22Rv1 (cell line): ENCODE measurements around the gene TMOD4.

Experiments
- CTCF ChIP-seq: fragments of 450-650 bp; IDR thresholded peaks from 2 replicates; pipeline ENCODE4 v1.5.1; 2017; ENCODE audit warnings: mild to moderate bottlenecking
- ZFX ChIP-seq: fragments of 450-650 bp; IDR thresholded peaks from 2 replicates; pipeline ENCODE4 v1.6.1; 2017; ENCODE audit warnings: antibody characterized with exemption, borderline replicate concordance

GRCh38 chr1:151211972-151212705 lies 36.4 kb upstream of the TMOD4 start:
- TF ChIP-seq CTCF, result no peak
- TF ChIP-seq ZFX, result no peak
